Activated CD8-positive, alpha-beta memory T cell treated with anti-CD3 and anti-CD28 coated beads for 24 hours (primary cell): ENCODE measurements around the gene OR4K13.

ENCODE experiments used
- DNase-seq: peaks from one replicate; pipeline ENCODE4 v3.0.0-alpha.2; 2020

The OR4K13 gene, protein sequence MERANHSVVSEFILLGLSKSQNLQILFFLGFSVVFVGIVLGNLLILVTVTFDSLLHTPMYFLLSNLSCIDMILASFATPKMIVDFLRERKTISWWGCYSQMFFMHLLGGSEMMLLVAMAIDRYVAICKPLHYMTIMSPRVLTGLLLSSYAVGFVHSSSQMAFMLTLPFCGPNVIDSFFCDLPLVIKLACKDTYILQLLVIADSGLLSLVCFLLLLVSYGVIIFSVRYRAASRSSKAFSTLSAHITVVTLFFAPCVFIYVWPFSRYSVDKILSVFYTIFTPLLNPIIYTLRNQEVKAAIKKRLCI

DNA sequence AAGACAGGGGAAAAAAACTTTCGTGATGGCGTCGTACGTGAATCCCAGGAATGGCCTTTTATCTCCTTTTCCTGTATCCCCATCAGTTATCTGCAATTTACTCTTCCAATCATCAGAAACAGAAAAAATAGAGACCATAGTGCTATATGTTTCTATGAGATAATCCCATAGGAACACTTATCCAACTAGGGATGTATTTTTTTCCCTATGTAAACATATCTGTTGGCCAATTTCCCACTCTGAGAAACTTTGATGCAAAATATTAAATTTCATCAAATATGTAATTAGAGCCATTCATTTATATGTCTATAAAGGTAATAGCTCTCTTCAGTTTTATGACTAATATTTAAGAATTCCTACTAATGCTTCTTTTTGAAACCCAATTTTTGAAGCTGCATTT is at the start of gene OR4K13:
TSS of gene OR4K13 (minus strand) at position 101 of the 400 bp plus-strand sequence. CDS start 1,280 bp downstream, outside the sequence.
- DNase-seq = no peak

DNA sequence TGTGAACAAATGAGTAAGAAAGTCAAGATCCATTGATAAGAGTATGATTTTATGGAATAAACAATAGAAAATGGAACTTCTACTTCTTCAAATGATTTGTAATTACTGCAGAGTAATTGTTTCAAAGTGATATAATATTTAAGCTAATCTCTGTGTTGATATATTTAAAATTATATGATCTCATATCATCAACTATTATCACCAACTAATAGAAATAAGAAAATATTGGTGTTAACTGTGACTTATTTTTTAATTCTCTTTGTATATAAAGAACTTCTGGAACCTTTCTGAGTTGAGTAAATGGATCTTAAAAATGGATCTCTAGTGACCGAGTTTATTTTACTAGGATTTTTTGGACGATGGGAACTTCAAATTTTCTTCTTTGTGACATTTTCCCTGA is 23.9 kb upstream of the OR4K13 start, which contains the start of gene OR4L1:
TSS of gene OR4L1 (plus strand) at position 301 of the 400 bp plus-strand sequence. CDS start at position 301, 0 bp downstream.
- DNase-seq = no peak

DNA sequence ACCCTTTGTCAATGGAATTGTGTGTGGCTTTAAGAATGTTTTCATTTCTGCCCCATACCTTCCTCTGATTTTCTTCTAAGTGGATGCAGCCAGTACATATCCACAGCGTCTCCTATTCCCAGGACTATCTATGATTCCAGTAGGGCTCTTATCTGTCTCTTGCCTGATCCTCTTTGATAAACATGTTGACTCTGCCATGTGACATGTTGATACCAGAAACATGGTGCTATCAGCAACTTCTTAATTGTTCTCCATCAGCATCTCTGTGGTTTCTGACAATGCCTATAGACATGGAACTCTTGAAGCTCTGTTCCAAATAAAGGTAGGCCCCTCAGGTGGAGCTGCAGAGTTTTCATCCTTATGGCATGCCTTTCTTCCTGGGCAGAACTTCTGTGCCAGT is 12.4 kb upstream of the OR4K13 start:
- no peak for DNase-seq

DNA sequence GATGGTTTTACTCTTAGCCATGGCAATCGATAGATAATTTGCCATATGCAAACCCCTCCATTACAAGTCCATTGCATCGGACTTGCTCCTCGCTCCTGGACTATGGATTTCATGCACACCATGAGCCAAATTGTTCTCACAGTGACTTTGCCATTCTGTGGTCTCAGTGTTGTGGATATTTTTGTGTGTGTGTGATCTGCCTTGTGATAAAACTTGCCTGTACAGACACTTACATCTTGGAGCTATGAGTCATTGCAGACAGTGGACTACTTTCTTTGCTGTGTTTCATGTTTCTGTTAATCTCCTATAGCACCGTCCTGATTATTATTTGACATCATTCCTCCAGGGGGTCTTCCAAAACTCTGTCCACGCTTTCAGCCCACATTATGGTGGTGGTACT is 8.4 kb upstream of the OR4K13 start:
- no peak for DNase-seq

DNA sequence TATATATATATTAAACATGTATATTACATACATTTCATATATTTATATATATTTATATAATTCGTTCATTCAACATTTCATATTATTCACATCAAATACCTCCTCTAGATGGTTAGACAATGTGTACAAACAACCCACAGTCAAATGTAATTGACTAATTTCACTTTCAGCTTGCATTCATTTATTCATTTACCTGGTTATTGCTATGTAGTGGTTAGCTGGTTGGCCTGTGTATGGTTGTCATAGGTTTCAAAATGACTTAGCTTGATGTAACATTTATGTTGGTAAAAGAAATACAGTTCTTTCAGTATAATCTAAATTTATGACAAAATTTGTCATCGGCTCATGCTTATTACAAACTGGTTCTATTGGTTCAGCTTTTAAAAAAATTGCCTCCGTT is 389 bp downstream of the OR4K13 start:
- no peak for DNase-seq

DNA sequence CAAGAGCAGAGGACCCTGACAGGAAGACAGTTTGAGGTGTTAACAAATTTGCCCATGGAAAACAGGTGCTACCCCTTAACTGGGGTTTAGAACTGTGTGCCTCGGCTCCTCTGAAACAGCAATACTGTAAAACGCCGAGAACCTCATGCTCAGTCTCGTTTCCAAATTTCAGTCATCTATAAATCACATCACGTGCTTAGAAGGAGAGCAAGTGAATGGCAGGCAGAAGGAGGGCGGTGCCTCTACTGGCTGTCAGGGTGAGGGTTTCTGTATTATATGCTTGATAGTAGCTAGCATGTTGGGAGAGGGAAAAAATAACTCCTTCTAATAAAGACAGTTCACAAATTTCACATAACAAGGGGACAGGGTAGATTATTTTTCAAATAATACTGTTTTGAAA is 4.8 kb downstream of the OR4K13 start:
- DNase-seq = no peak

DNA sequence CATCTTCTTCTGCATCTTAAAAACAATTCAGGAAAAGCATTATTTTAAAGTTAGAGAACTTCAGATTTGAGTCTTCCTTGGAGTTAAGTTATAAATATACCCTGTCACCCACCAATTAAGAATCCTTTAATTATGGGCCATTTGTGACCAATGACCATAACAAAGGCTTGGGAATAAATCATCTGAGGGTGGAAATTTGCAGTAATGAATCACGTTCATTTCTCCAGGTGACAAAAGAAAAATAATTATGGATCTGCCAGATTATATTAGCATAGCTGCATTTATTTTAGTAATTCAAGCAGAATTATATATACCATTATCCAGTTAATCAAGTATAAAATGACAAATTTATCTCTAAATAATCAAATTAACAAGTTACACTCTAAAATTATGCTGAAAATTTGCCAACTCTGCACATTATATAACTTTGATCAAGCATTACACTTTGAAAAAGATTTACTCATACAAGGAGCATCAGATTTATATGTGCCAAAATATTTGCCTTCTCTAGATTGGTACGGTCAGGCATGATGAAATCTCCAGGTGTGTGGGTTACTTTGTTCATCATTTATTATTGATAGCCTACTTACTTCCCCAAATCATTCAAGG is 16.5 kb downstream of the OR4K13 start, which contains the start of gene OR4K14:
TSS of gene OR4K14 (minus strand) at position 51 of the 609 bp plus-strand sequence. CDS start 4,114 bp downstream, outside the sequence.
- DNase-seq = no peak

DNA sequence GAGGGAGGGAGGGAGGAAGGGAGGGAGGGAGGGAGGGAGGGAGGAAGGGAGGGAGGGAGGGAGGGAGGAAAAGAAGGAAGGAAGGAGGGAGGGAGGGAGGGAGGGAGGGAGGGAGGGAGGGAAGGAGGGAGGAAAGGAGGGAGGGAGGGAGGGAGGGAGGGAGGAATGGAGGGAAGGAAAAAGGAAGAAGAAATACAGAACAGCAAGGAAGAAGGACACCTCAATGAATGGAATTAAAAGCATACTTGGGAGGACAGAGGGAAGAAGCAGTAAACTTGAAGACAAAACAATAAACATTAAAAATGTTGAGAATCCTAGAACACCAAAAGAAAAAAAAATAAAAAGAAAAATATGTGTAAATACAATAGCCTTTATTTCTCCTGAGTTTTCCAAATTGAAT is 27.7 kb downstream of the OR4K13 start:
- no peak for DNase-seq

DNA sequence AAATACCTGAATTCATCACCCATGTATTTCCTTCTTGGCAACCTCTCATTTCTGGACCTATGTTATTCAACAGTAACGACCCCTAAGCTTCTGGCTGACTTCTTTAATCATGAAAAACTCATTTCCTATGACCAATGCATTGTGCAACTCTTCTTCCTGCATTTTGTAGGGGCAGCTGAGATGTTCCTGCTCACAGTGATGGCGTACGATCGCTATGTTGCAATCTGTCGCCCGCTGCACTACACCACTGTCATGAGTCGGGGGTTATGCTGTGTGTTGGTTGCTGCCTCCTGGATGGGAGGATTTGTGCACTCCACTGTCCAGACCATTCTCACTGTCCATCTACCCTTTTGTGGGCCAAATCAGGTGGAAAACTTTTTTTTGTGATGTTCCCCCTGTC is 33.5 kb downstream of the OR4K13 start:
- no peak for DNase-seq

DNA sequence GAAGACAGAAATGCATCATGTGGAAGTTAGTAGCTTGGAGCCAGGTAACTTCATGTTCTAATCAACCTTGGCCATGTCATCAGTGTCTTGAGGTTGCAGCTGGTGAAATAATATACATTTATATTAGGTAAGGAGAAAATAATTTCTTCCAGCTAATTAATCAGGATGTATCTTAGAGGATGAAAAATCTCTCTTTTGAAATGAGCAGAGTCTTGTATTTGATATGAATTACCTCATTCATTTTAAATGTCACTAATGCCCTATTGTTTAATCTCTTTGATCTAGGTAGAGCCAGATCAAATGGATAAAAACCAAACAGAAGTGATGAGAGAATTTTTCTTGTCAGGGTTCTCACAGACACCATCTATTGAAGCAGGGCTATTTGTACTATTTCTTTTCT is 34.0 kb downstream of the OR4K13 start, which contains the start of gene OR4Q2:
TSS of gene OR4Q2 (plus strand) at position 301 of the 400 bp plus-strand sequence.
- no peak for DNase-seq

DNA sequence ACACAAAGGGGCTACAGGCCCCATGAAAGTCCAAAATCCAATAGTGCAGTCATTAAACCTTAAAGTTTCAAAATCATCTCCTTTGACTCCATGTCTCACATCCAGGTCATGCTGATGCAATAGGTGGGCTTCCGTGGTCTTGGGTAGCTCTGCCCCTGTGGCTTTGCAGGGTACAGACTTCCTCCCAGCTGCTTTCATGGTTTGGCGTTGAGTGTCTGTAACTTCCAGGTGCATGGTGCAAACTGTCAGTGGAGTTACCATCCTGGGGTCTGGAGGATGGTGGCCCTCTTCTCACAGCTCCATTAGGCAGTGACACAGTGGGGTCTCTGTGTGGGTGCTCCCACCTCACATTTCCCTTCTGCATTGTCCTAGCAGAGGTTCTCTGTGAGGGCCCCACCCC is 42.4 kb downstream of the OR4K13 start:
- DNase-seq = no peak
